ENCODE results near the gene MOB3B.

MOB3B gene

DNA sequence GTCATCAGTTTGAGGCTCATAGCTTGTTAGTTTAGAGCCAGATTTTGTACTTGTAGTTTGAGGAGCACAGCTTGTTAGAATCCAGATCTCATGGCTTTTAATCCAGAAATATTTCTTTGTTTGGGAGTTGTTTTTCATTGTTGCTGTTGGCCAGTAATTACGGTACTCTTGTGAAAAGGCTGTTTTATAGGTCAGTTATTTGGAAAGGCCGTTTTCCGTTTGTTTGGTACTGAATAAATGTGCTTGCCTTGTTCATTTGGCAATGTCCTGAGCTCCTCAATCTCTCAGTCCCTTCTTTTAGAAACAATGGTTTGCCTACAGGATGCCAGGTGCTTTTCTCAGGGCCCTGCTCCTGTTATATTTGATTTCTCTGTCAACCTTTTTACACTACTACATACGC lies 4.5 kb upstream of the MOB3B start:
- no peak overlapping the region for H3K4me3 Mint-ChIP-seq
- H3K36me3 Mint-ChIP-seq (ENCODE audit: low read depth) = no peaks in the 10 kb centered on the region
- peaks cover 3% of the 10 kb centered on the region for H3K4me1 Mint-ChIP-seq (ENCODE audit: low read depth)
- H3K27ac Mint-ChIP-seq = no peak overlapping the region
- H3K9me3 Mint-ChIP-seq = no peaks in the 10 kb centered on the region
- H3K27me3 Mint-ChIP-seq = no peaks in the 10 kb centered on the region

DNA sequence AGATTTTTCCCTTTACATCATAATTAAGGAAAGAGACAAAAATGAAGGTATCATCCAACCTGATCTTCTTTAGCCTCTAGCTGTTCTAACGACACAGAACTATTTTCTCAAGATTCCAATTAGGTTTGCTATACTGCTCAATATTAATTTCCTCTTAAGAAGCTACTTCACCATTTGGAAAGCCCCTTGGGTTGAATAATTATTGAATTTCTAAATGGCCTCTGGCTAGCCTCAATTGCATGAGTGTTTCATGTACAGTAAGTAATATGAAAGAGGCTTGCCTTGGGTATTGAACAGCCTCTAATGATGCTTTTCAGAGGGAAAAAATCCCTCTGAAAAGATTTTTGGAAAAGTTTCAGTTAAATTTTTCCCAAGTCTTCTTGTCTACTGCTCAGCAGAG lies 3.7 kb upstream of the MOB3B start:
- Mint-ChIP-seq H3K27ac (no peak overlapping the region), H3K27me3 (no peaks in the 10 kb centered on the region), H3K4me1 (ENCODE audit: low read depth) (peaks cover 3% of the 10 kb centered on the region)

DNA sequence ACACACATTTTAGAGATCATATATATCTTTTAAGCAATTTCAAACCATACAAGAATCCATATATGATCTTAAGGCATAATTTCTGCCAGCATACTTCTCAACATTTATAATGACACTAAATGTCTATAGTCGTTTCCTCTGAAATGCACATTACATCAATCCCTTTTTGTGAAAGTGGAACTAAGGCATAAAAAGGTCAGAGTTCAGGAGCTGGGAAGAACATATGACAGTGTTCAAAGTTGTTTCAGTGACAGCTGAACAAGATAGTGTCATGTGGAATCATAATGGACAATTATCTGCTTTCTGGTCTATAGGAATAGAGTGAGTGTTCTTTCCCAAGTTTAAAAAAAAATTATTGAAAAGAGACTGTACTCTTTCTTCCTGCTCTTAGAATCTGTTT lies 2.4 kb upstream of the MOB3B start:
- Mint-ChIP-seq H3K9me3 (no peaks in the 10 kb centered on the region), H3K27ac (no peak overlapping the region), H3K4me1 (ENCODE audit: low read depth) (peaks cover 12% of the 10 kb centered on the region), H3K4me3 (no peak overlapping the region), H3K36me3 (ENCODE audit: low read depth) (no peaks in the 10 kb centered on the region), H3K27me3 (peaks cover 12% of the 10 kb centered on the region)

More for the DNA sequence above, 3.7 kb upstream of the MOB3B start:
- no peaks in the 10 kb centered on the region for H3K36me3 Mint-ChIP-seq (ENCODE audit: low read depth)
- H3K4me3 Mint-ChIP-seq = no peak overlapping the region
- H3K9me3 Mint-ChIP-seq = no peaks in the 10 kb centered on the region

GRCh38 chr9:27530915-27531755 lies 1.5 kb upstream of the MOB3B start:
- Mint-ChIP-seq H3K4me3 (no peak overlapping the region), H3K9me3 (no peaks in the 10 kb centered on the region), H3K27ac (no peak overlapping the region), H3K27me3 (peaks cover 20% of the 10 kb centered on the region), H3K4me1 (ENCODE audit: low read depth) (peaks cover 14% of the 10 kb centered on the region), H3K36me3 (ENCODE audit: low read depth) (no peaks in the 10 kb centered on the region)

DNA sequence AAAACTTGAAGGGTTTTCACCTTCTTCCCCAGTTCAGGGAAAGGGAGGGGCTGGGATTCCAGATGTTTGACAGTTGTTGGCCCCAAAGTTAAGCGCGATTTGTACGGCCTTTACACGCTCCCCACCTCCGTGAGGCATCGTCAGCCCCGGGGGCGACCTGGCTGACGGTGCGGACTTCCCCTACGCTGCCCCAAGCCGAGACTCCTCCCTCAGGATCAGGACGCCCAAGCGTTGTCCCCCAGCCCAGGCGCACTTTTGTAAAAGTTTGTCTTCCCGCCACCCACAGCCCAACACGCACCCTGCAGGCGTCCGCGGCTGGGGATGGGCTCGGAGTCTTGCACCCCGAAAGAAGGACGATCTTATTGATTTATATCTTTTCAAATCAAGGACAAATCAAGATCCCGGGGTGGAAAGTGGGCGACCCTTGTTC lies 713 bp downstream of the MOB3B start:
- H3K27me3 Mint-ChIP-seq = peaks cover 24% of the 10 kb centered on the region
- H3K9me3 Mint-ChIP-seq = no peaks in the 10 kb centered on the region
- H3K27ac Mint-ChIP-seq = peak overlapping the region; percentile 84
- H3K4me1 Mint-ChIP-seq (ENCODE audit: low read depth) = peaks cover 14% of the 10 kb centered on the region
- H3K36me3 Mint-ChIP-seq (ENCODE audit: low read depth) = no peaks in the 10 kb centered on the region
- H3K4me3 Mint-ChIP-seq = peak overlapping the region; percentile 87

DNA sequence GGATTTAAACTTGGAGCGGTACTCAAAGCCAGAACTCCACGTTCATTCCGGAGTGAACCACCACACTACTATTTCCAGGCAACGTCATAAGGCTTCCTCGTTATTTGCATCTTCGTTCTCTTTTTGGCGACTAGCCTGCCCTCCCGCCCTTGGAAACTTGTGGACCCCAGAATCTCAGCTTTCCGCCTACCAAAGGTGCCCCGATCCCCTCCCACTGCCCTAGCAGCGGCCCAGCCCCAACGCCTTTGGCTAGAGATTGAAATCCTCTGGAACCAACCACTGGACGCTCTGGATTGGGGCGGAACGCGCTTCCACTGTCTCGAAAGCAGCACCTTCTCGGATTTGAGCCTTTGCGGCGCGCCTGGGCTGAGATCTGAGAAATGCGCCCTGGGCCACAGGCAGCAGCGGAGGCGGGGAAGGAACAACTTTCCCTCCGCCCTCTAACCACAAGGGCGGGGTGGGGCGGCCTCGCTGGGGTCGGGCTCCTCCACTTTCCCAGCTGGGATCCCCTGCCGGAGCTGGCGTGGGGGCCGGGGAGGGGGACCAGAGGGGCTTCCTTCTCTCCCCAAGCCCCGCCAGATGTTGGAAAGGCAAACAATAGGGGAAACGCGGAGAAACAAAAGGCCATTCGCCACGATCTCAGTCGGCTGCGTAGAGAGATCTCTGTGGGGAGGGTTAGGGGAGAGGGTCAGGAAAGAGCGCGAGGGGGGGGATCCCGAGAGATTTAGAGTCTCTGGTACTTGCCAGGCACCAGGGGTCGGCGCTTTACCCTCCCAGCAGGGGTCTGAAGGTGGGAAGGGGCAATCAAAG lies 1.3 kb downstream of the MOB3B start:
- peaks cover 24% of the 10 kb centered on the region for H3K27me3 Mint-ChIP-seq
- peak overlapping the region; percentile 84 for H3K27ac Mint-ChIP-seq
- H3K4me1 Mint-ChIP-seq (ENCODE audit: low read depth) = peaks cover 14% of the 10 kb centered on the region
- no peaks in the 10 kb centered on the region for H3K9me3 Mint-ChIP-seq
- no peaks in the 10 kb centered on the region for H3K36me3 Mint-ChIP-seq (ENCODE audit: low read depth)
- peak overlapping the region; percentile 87 for H3K4me3 Mint-ChIP-seq

- H3K36me3 Mint-ChIP-seq (ENCODE audit: low read depth) = no peaks in the 10 kb centered on the region
- peaks cover 14% of the 10 kb centered on the region for H3K4me1 Mint-ChIP-seq (ENCODE audit: low read depth)
- H3K9me3 Mint-ChIP-seq = no peaks in the 10 kb centered on the region
- H3K27ac Mint-ChIP-seq = no peak overlapping the region
- peaks cover 24% of the 10 kb centered on the region for H3K27me3 Mint-ChIP-seq
- peak overlapping the region; percentile 87 for H3K4me3 Mint-ChIP-seq
Measured at GRCh38 chr9:27527702-27528075, 1.9 kb downstream of the MOB3B start.

GRCh38 chr9:27524236-27524635 lies 5.4 kb downstream of the MOB3B start, which contains the start of gene IFNK:
Gene IFNK, plus strand, starts transcription at chr9:27524290. Its CDS starts 47 bp downstream, at chr9:27524337.
- H3K27ac Mint-ChIP-seq = no peak within 1 kb of the TSS
- H3K9me3 Mint-ChIP-seq = no peaks in the 10 kb centered on the region
- H3K4me3 Mint-ChIP-seq = no peak within 1 kb of the TSS
- H3K36me3 Mint-ChIP-seq (ENCODE audit: low read depth) = no peaks in the 10 kb centered on the region
- peaks cover 11% of the 10 kb centered on the region for H3K4me1 Mint-ChIP-seq (ENCODE audit: low read depth)
- H3K27me3 Mint-ChIP-seq = peaks cover 24% of the 10 kb centered on the region

GRCh38 chr9:27523141-27523540 lies 6.5 kb downstream of the MOB3B start:
- Mint-ChIP-seq H3K4me3 (no peak overlapping the region), H3K27me3 (peaks cover 23% of the 10 kb centered on the region), H3K27ac (no peak overlapping the region), H3K9me3 (no peaks in the 10 kb centered on the region), H3K36me3 (ENCODE audit: low read depth) (no peaks in the 10 kb centered on the region), H3K4me1 (ENCODE audit: low read depth) (peaks cover 9% of the 10 kb centered on the region)

GRCh38 chr9:27520986-27521385 lies 8.6 kb downstream of the MOB3B start:
- H3K4me1 Mint-ChIP-seq (ENCODE audit: low read depth) = no peaks in the 10 kb centered on the region
- H3K27me3 Mint-ChIP-seq = peaks cover 5% of the 10 kb centered on the region
- H3K36me3 Mint-ChIP-seq (ENCODE audit: low read depth) = no peaks in the 10 kb centered on the region
- no peaks in the 10 kb centered on the region for H3K9me3 Mint-ChIP-seq
- H3K4me3 Mint-ChIP-seq = no peak overlapping the region
- H3K27ac Mint-ChIP-seq = no peak overlapping the region

- Mint-ChIP-seq H3K4me1 (ENCODE audit: low read depth) (no peaks in the 10 kb centered on the region), H3K27me3 (peaks cover 5% of the 10 kb centered on the region), H3K4me3 (no peak overlapping the region), H3K36me3 (ENCODE audit: low read depth) (no peaks in the 10 kb centered on the region), H3K27ac (no peak overlapping the region), H3K9me3 (no peaks in the 10 kb centered on the region)
Measured at GRCh38 chr9:27519466-27520465, 9.8 kb downstream of the MOB3B start.

- Mint-ChIP-seq H3K4me3 (no peak overlapping the region), H3K4me1 (ENCODE audit: low read depth) (no peaks in the 10 kb centered on the region), H3K27ac (no peak overlapping the region), H3K9me3 (no peaks in the 10 kb centered on the region), H3K36me3 (ENCODE audit: low read depth) (no peaks in the 10 kb centered on the region), H3K27me3 (no peaks in the 10 kb centered on the region)
Measured at GRCh38 chr9:27518809-27519208, 10.8 kb downstream of the MOB3B start.

GRCh38 chr9:27518006-27518405 lies 11.6 kb downstream of the MOB3B start:
- H3K27me3 Mint-ChIP-seq = no peaks in the 10 kb centered on the region
- H3K36me3 Mint-ChIP-seq (ENCODE audit: low read depth) = peaks cover 3% of the 10 kb centered on the region
- no peak overlapping the region for H3K4me3 Mint-ChIP-seq
- H3K9me3 Mint-ChIP-seq = no peaks in the 10 kb centered on the region
- H3K27ac Mint-ChIP-seq = no peak overlapping the region
- no peaks in the 10 kb centered on the region for H3K4me1 Mint-ChIP-seq (ENCODE audit: low read depth)

DNA sequence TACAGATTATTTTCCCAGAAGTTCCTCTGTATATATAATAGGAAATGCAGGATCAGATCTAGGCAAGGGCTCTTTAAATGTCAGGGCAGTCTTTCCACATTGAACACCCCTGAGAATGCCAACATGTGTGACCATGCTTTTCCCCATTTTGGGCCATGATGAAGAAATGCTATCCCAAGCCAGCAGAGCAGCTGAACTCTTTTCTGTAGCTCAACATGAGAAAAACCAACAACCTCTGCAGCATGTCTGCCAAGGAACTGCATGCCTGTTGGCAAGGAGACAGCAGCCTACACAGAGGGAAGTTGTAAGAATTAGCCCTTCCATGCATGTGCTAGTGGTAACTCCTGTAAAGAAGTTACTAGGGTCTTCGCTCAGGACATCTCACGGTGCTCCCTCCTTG lies 15.1 kb downstream of the MOB3B start:
- H3K9me3 Mint-ChIP-seq = no peaks in the 10 kb centered on the region
- H3K27me3 Mint-ChIP-seq = no peaks in the 10 kb centered on the region
- no peak overlapping the region for H3K27ac Mint-ChIP-seq
- H3K4me3 Mint-ChIP-seq = no peak overlapping the region
- H3K36me3 Mint-ChIP-seq (ENCODE audit: low read depth) = peaks cover 3% of the 10 kb centered on the region
- no peaks in the 10 kb centered on the region for H3K4me1 Mint-ChIP-seq (ENCODE audit: low read depth)

All from stimulated activated naive CD8-positive, alpha-beta T cell treated with anti-CD3 and anti-CD28 coated beads, Interleukin-15, Interleukin-2, amounts not matched to agents 100 ng/mL and 50 ng/mL, for 24 hours (primary cell).